ENCODE measurements around the gene CD164L2.

CD164L2 gene

GRCh38 chr1:27363766-27364695, 19.1 kb downstream of the CD164L2 start:
- no peak for TF ChIP-seq JUND (IDR thresholded peaks at IDR 0.05; ENCODE audit: low read depth)
- in situ Hi-C loops (cut with HindIII; ENCODE audit: low pct_unique_long_range_greater_than_20kb, low sequenced_read_pairs): no loop called here
- DNase-seq (ENCODE audit: low read depth in 1 of 2, low spot score in 1 of 2): no peak

GRCh38 chr1:27361553-27361952, 21.6 kb downstream of the CD164L2 start:
- no peak for TF ChIP-seq JUND (IDR thresholded peaks at IDR 0.05; ENCODE audit: low read depth)
- DNase-seq (ENCODE audit: low read depth in 1 of 2, low spot score in 1 of 2): no peak
- in situ Hi-C loops (cut with HindIII; ENCODE audit: low pct_unique_long_range_greater_than_20kb, low sequenced_read_pairs): no loop called here

- DNase-seq (ENCODE audit: low read depth in 1 of 2, low spot score in 1 of 2): no peak
- TF ChIP-seq JUND (IDR thresholded peaks at IDR 0.05; ENCODE audit: low read depth): no peak
- in situ Hi-C loops (cut with HindIII; ENCODE audit: low pct_unique_long_range_greater_than_20kb, low sequenced_read_pairs): no loop called here
These were observed 22.1 kb downstream of the CD164L2 start for GRCh38 chr1:27361044-27361402.

DNA sequence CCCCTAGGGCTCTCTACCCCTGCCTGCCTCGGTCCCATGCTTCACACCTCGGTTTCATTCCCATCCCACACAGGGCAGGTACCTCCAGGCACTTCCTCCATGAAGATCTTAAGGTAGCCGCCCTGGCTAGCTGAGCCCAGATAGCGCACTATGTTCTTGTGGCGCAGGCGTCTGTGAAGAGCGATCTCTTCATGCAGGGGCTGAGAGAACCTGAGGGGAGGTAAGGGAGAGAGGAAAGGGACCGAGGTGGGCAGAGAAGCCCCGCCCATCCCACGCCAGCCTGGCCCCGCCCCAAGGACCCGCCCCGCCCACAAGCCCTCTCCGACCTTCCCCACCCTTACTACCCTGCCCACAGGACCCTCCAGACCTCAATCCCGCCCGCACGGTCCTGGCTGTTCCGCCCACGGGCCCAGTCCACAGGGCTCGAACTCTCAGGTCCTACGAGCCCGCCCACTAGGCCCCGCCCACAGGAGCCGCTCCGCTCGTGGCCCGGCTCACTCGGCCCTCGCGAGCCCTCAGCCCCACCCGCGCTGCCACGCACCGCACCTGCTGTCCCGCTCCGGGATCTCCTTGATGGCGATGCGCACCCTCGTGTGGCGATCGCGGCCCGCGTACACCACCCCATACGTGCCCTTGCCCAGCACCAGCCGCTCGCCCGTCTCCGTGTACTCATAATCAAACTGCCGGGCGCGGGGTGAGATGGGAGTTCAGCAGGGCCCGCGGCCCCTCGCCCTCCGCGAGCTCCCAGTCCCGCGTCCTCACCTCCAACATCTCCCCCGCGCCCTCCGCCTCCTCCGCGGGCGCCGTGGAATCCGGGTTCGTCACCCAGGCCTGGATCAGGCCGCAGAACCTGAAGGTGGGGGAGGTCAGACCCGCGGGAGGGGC, 22.7 kb downstream of the CD164L2 start:
- no peak for DNase-seq (ENCODE audit: low read depth in 1 of 2, low spot score in 1 of 2)
- no peak for TF ChIP-seq JUND (IDR thresholded peaks at IDR 0.05; ENCODE audit: low read depth)
- in situ Hi-C loops (cut with HindIII; ENCODE audit: low pct_unique_long_range_greater_than_20kb, low sequenced_read_pairs): no loop called here

DNA sequence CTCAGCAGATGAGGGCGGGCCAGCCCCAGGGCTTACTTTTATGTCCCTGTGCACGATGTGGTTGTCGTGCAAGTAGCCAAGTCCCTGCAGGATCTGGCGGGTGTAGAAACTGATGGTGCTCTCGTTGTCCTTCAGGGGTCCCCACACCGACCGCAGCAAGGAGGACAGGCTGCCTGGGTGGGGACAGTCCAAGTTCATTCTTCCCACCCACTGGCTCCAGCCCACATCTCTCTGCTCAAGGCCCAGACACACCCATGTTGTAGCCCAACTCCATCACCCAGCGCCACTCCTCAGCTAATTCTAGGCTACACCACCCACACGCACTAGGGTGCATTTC, 23.3 kb downstream of the CD164L2 start:
- in situ Hi-C loops (cut with HindIII; ENCODE audit: low pct_unique_long_range_greater_than_20kb, low sequenced_read_pairs): no loop called here
- no peak for TF ChIP-seq JUND (IDR thresholded peaks at IDR 0.05; ENCODE audit: low read depth)
- DNase-seq (ENCODE audit: low read depth in 1 of 2, low spot score in 1 of 2): no peak

DNA sequence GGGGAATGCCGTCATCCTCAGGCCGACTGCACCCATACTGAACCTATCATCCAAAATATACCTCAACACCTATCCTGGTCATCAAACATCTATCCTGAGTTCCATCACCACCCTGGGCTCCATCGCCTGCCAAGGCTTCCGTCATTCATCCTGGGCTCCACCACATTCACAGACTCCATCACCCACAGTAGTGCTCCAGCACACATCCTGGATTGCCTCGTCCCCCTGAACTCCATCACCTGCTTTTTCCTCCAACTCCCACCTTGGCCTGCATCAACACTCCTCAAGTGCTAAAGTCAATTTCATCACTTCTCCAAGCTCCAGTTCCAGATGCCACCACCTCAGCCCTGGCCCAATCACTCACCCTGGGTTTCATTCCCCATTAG, 24.2 kb downstream of the CD164L2 start:
- in situ Hi-C loops (cut with HindIII; ENCODE audit: low pct_unique_long_range_greater_than_20kb, low sequenced_read_pairs): no loop called here
- DNase-seq (ENCODE audit: low read depth in 1 of 2, low spot score in 1 of 2): no peak
- no peak for TF ChIP-seq JUND (IDR thresholded peaks at IDR 0.05; ENCODE audit: low read depth)

GRCh38 chr1:27358038-27358927, 24.9 kb downstream of the CD164L2 start:
- in situ Hi-C loops (cut with HindIII; ENCODE audit: low pct_unique_long_range_greater_than_20kb, low sequenced_read_pairs): no loop called here
- DNase-seq (ENCODE audit: low read depth in 1 of 2, low spot score in 1 of 2): no peak
- TF ChIP-seq JUND (IDR thresholded peaks at IDR 0.05; ENCODE audit: low read depth): no peak

DNA sequence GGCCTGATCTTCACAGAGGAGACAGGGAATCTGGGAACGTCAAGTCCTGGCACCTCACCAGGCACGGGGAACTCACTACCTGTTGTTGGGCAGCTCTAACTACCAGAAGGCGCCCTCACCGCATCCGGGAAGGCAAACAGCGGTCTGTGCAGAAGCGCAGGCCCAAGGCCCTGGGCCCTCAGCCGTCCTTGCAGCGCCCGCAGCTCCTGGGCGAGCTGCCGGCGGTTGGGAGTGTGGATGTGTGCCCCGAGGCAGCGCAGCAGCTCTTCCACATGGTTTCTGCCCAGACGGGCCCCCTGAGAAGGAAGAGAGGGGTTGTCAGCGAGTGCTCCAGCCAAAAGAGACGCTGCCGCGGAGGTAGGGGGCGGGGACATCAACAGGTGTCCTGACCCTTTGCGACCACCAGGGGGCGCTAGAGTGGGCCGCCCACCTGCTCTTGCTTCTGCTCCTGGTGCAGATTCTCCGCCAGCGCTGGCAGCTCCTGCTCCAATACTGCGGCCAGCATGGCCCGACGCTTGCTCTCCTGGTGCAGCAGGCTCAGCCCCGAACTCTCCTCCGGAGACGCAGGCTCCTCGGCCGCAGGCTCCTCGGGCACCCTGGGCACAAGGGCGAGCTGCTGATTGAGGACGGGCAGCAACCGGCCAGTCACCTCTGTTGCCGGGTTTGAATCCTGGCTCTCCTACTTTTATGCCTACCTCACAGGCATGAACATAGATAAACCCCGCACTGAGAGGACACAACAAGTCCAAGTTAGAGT, 25.7 kb downstream of the CD164L2 start:
- no peak for TF ChIP-seq JUND (IDR thresholded peaks at IDR 0.05; ENCODE audit: low read depth)
- in situ Hi-C loops (cut with HindIII; ENCODE audit: low pct_unique_long_range_greater_than_20kb, low sequenced_read_pairs): no loop called here
- DNase-seq (ENCODE audit: low read depth in 1 of 2, low spot score in 1 of 2): peak; percentile 60 to 81

- DNase-seq (ENCODE audit: low read depth in 1 of 2, low spot score in 1 of 2): no peak
- in situ Hi-C loops (cut with HindIII; ENCODE audit: low pct_unique_long_range_greater_than_20kb, low sequenced_read_pairs): no loop called here
- TF ChIP-seq JUND (IDR thresholded peaks at IDR 0.05; ENCODE audit: low read depth): no peak
These were observed 26.4 kb downstream of the CD164L2 start for GRCh38 chr1:27356619-27357280.

DNA sequence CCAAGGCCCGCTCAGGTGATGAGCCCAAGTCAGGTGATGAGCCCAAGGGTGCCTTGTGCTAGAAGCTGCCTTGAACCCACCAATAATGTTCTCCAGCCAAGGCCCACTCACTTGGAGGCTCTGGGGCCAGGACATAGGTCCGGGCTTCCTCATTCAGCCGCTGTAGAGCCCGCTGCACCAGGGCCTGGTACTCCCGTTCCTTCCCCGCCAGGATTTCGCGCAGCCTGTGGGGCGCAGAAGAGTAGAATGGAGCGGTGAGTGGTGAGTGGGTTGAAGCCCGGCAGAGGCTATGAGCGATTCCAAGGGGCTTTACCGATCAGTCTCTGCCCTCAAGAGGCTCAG, 26.9 kb downstream of the CD164L2 start:
- no peak for DNase-seq (ENCODE audit: low read depth in 1 of 2, low spot score in 1 of 2)
- in situ Hi-C loops (cut with HindIII; ENCODE audit: low pct_unique_long_range_greater_than_20kb, low sequenced_read_pairs): no loop called here
- TF ChIP-seq JUND (IDR thresholded peaks at IDR 0.05; ENCODE audit: low read depth): no peak

GRCh38 chr1:27355683-27356082, 27.4 kb downstream of the CD164L2 start:
- in situ Hi-C loops (cut with HindIII; ENCODE audit: low pct_unique_long_range_greater_than_20kb, low sequenced_read_pairs): no loop called here
- no peak for DNase-seq (ENCODE audit: low read depth in 1 of 2, low spot score in 1 of 2)
- no peak for TF ChIP-seq JUND (IDR thresholded peaks at IDR 0.05; ENCODE audit: low read depth)

Measured in T47D (cell line).